ENCODE measurements around the gene KIAA0040. TPM values are rescaled to one million over a fixed set of nuclear protein-coding genes. Genes with fewer than 3 reads are reported as not detected.

KIAA0040 gene
- polyA plus RNA-seq, 1 experiment, result 10.8 TPM

DNA sequence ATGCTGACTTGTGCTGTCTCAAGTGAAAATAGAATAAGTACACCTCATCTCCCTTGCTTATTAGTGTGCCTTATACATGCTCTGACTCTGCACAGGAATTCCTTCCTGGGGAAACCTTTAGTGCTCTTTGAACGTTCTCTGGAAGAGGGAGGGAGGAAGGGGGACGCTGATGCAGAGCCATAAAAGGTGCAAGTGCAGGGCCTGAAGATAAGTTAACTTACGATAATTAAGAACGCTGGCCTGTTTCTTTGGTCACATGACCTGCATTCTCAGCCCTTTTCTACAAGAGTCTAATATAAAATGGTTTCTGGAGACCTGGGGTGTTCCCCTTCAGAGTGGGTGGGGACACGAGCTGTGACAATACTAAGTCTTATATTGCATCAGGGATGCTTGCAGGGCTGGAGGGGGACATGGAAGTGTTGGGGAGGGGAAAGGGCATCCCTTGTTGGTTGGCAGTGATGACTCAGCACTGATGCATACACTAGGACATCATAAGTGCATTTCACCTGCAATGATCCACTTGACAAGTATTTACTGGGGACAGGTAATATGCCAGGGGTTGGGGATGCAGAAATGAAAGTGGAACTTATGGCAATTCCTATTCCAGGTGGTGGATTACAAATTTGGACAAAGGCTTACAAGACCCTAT, 26.3 kb upstream of the KIAA0040 start:
- no peaks in the 10 kb centered on the region for H3K27me3 ChIP-seq (ENCODE audit: control insufficient read depth, insufficient read depth, low read length)
- no peak for DNase-seq (ENCODE audit: low read depth)
- TF ChIP-seq CTCF (IDR thresholded peaks at IDR 0.05; ENCODE audit: insufficient read depth, low read depth, low read length), result no peak
- H3K4me3 ChIP-seq (ENCODE audit: low read depth, low read length), result no peak overlapping the region
- no peaks in the 10 kb centered on the region; the same call in 1 of the 2 replicates for H3K36me3 ChIP-seq (ENCODE audit: control insufficient read depth, insufficient read depth, low read length)
- CTCF ChIA-PET, result no interaction called here
- POLR2A ChIA-PET, result no interaction called here

DNA sequence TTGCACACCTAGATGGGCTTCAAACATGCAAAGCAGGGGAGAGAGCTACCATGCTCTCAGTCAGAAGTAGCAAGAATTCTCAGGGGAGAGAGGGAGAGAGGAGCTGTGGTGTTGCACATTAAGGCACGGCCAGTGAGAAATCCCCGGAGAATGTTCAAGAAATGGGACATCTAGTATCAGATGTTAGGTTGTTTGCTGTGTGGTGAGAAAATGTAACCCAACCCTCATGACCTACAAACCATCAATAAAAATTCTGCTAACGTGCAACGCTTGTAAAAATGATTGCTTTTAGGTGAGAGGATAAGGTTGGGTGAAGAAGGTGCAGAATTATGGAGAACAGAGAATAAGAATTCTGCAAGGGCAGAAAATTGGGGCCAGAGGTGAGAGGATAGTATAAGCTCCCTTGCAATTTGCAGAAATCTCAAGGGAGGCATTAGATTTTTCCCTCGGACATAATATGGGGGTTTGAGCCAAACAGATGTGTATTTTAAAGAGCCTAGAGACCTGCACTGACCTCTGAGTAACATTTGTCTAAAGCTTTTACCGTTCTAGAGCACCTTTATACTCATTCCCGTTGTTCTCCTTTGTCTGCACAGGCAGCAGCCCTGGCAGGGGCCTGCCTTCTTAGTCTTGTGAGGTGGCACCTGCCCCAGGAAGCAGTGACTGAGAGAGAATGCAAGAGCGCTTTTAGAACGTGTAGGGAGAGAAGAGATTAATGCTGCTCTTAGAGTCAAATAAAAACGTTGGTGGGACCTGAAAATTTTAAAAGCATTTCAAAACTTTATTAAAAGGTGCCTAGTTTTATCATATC, 25.4 kb upstream of the KIAA0040 start:
- TF ChIP-seq CTCF (IDR thresholded peaks at IDR 0.05; ENCODE audit: insufficient read depth, low read depth, low read length), result no peak
- CTCF ChIA-PET, result interaction anchor here (1.6 kb wide), 1 partner anchor 101 kb away, joined by 4 read pairs; no protein-coding TSS in a partner anchor
- DNase-seq (ENCODE audit: low read depth), result no peak
- Histone ChIP-seq H3K36me3 (ENCODE audit: control insufficient read depth, insufficient read depth, low read length) (no peaks in the 10 kb centered on the region; the same call in 1 of the 2 replicates), H3K4me3 (ENCODE audit: low read depth, low read length) (no peak overlapping the region), H3K27me3 (ENCODE audit: control insufficient read depth, insufficient read depth, low read length) (no peaks in the 10 kb centered on the region)
- POLR2A ChIA-PET, result no interaction called here

DNA sequence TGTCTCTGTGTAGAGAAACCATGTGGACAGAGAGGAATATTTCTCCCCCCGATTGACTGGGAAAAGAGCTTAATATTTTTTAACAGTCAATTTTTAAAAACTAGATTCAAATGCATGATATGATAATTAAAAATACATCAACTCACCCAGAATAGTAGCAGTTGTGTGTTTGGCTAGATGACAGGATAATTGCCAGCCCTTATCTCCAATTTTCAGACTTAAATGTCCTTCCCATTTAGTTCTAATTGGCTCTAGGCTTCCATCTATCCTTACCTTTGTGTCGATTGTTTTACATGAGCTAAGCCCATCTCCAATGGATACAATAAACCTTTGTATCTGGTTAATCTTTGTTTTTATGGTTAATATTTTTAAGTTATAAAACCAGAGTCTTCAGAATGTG, 23.9 kb upstream of the KIAA0040 start:
- H3K4me3 ChIP-seq (ENCODE audit: low read depth, low read length), result no peak overlapping the region
- no peak for DNase-seq (ENCODE audit: low read depth)
- H3K36me3 ChIP-seq (ENCODE audit: control insufficient read depth, insufficient read depth, low read length), result no peaks in the 10 kb centered on the region; the same call in 1 of the 2 replicates
- POLR2A ChIA-PET, result no interaction called here
- no peaks in the 10 kb centered on the region for H3K27me3 ChIP-seq (ENCODE audit: control insufficient read depth, insufficient read depth, low read length)
- no peak for TF ChIP-seq CTCF (IDR thresholded peaks at IDR 0.05; ENCODE audit: insufficient read depth, low read depth, low read length)
- CTCF ChIA-PET, result interaction anchor here (1.6 to 1.8 kb wide), 3 partner anchors 61 to 103 kb away, joined by 4 to 6 read pairs (median 5); no protein-coding TSS in a partner anchor

DNA sequence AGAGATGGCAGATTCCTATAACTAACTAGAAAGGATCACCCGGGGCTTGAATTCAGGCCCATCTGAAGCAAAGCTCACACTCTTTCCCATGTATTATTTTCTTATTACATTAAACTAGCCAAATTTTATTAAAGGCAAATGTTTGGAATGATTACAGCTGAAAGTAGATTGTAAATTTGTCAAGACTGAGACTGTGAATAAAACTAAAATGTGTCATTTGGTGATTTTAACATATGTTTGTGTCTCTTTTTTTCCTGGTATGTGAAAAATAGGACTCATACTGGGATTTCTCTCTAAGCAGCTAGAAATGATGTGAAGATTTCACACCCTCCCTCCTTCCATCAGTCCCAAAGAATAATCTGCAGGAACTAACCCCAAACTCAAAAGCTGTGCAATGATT, 19.1 kb upstream of the KIAA0040 start:
- CTCF ChIA-PET, result no interaction called here
- Histone ChIP-seq H3K36me3 (ENCODE audit: control insufficient read depth, insufficient read depth, low read length) (no peaks in the 10 kb centered on the region; the same call in 1 of the 2 replicates), H3K27me3 (ENCODE audit: control insufficient read depth, insufficient read depth, low read length) (no peaks in the 10 kb centered on the region), H3K4me3 (ENCODE audit: low read depth, low read length) (no peak overlapping the region)
- no peak for DNase-seq (ENCODE audit: low read depth)
- POLR2A ChIA-PET, result no interaction called here
- TF ChIP-seq CTCF (IDR thresholded peaks at IDR 0.05; ENCODE audit: insufficient read depth, low read depth, low read length), result no peak

- no peaks in the 10 kb centered on the region for H3K27me3 ChIP-seq (ENCODE audit: control insufficient read depth, insufficient read depth, low read length)
- DNase-seq (ENCODE audit: low read depth), result no peak
- H3K4me3 ChIP-seq (ENCODE audit: low read depth, low read length), result no peak overlapping the region
- H3K36me3 ChIP-seq (ENCODE audit: control insufficient read depth, insufficient read depth, low read length), result no peaks in the 10 kb centered on the region; the same call in 1 of the 2 replicates
- CTCF ChIA-PET, result interaction anchor here (0.5 kb wide), 1 partner anchor 887 kb away, joined by 3 read pairs; no protein-coding TSS in a partner anchor
- TF ChIP-seq CTCF (IDR thresholded peaks at IDR 0.05; ENCODE audit: insufficient read depth, low read depth, low read length), result no peak
- POLR2A ChIA-PET, result no interaction called here
These were observed 18.2 kb upstream of the KIAA0040 start for GRCh38 chr1:175210744-175211143.

Measured in BJ (cell line).